DMS 273 (cell line): ENCODE results near the gene FLII.
"Not testable (repeated sequence)": the region's sequence is repeated elsewhere in the genome, so short reads cannot be mapped to it uniquely, and the experiment has no call there.

Experiments
- DNase-seq: peaks from one replicate; lab custom pipeline; 2025; ENCODE audit not compliant: unreplicated experiment; lab: John Stamatoyannopoulos, UW

The FLII gene

GRCh38 chr17:18224387-18225120 lies 34.0 kb downstream of the FLII start:
- peak; percentile 54 for DNase-seq

GRCh38 chr17:18224053-18224386 lies 34.5 kb downstream of the FLII start:
- DNase-seq = no peak

DNA sequence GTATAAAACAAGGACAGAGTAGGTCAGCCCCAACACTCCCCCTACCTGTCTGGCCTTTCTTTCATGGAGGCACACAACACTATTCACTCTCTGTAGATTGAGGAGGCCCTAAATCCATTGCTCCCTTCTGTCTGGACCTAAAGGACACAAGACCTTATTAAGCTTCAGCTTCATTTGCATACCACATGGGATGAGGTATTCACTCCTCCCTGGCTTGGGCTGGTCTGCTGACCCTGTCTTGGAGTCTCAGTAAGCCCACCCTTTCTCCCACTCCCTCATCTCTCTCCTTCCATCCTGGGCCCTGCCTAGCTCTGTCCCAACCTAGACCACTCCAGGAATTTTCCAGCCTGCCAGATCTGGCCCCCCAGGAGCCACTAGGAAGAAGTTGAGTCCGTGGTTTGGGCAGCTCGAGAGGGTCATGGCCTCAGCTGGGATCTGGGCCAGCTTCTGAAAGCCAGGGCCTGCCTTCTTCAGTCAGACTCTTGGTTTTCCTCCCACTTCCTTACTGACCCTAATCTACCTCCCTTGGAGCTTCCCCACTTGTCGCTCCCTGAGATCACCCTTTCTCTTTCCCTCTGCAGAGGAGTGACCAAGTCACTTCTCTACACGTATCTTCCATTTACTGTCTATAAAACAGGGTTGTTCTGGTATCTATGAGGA lies 39.7 kb downstream of the FLII start:
- no peak for DNase-seq

GRCh38 chr17:18217412-18218015 lies 41.0 kb downstream of the FLII start:
- peak; percentile 79 for DNase-seq

DNA sequence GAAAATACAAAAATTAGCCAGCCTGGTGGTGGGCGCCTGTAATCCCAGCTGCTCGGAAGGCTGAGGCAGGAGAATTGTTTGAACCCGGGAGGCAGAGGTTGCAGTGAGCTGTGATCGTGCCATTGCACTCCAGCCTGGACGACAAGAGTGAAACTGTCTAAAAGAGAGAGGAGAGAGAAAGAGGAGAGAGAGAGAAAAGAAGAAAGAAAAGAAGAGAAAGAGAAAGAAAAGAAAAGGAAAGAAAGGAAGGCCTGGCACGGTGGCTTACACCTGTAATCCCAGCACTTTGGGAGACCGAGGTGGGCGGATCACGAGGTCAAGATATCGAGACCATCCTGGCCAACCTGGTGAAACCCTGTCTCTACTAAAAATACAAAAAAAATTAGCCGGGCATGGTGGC lies 41.6 kb downstream of the FLII start:
- not testable (repeated sequence) for DNase-seq

DNA sequence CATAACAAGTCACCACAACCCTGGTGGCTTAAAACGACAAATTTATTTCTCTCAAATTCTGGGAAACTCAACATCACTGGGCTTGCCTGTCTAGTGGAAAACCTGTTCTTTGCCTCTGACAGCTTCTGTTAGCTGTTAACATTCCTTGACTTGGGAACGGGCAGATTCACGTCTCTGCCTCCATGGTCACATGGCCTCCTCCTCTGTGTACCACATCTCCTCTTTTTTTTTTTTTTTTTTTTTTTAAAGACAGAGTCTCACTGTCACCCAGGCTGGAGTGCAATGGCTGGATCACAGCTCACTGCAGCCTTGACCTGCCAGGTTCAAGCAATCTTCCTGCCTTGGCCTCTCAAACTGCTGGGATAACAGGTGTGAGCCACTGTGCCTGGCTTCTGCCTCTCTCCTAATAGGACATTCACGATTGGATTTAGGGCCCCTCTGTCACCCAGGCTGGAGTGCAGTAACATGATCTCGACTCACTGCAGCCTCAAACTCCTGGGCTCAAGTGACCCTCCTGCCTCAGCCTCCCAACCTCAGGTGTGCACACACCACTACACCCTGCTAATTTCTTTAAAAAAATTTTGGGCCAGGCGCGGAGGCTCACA lies 44.8 kb downstream of the FLII start:
- DNase-seq = no peak

DNA sequence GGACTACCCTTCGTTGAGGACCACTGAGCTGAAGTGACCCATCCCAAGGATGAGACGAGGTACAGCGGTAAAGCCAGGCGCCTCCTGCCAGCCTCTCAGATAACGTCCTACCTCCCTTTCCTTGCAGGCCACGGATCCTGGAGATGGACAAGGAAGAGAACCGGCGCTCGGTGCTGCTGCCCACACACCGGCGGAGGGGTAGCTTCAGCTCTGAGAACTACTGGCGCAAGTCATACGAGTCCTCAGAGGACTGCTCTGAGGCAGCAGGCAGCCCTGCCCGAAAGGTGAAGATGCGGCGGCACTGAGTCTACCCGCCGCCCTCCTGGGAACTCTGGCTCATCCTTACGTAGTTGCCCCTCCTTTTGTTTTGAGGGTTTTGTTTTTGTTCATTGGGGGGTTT lies 50.4 kb downstream of the FLII start:
- DNase-seq = no peak

DNA sequence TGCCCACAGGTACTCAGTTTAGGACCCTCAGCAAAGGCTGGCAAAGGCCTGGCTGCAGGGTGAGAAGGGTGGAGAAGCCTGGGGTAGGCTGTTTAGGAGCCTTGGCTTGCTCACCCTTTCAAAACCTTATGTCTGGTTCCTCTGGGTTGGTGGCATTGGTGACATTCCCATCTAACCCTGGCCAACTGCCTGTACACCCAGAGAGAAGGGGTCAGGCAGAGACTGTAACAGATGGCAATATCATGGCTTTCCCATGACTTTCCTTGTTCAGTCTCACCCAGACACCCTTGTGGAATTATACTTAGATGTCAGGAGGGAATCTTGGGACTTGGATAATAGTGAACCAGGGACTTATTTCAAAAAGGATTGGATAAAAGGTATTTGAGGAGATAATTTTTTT lies 51.6 kb downstream of the FLII start:
- no peak for DNase-seq

DNA sequence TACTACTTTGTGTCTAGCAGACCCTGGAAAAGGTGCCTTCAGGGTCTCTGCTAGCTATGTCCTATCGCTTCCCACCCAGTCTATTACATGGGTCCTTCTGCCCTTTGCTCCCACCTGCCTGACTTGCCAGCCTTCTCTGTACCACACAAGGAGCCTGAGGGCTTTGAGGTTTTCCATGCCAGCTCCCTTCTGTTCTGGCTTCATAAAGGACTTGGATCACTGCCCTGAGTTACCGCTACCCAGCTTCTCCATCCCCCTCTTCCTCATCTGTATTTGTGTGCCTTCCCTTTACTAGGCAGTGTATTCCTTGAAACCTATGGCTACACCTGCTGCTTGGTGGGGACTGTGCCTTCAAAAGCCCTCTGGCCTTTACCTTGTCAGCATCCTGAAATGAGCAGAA lies 52.7 kb downstream of the FLII start:
- DNase-seq = no peak

- DNase-seq = no peak
Observed at GRCh38 chr17:18203308-18203707, 55.2 kb downstream of the FLII start.

- no peak for DNase-seq
Observed at GRCh38 chr17:18201108-18201507, 57.4 kb downstream of the FLII start.

DNA sequence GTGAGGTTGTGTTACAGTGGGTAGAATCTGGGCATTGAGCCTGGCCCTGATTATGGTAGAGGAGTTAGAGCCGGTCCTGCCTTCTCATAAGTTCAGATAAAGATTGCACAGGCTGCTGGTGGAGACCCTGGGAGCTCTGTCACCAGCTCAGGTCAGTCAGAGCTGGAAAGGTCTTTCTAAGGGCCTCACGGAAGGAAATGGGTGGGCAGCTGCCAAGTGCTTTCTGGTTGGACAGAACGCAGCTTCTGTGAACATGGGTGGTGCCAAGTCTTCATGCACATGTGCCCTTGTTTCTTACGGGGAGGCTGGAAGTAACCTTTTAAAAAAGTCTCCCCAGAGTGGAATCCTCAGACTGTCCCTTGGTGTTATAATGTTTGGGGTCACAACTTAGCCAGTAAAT lies 60.0 kb downstream of the FLII start:
- no peak for DNase-seq

- DNase-seq = no peak
Observed at GRCh38 chr17:18197535-18198194, 60.9 kb downstream of the FLII start.

- DNase-seq = no peak
Observed at GRCh38 chr17:18195246-18195645, 63.3 kb downstream of the FLII start.
